Measurements from ENCODE around the gene PCTP. TPM values are rescaled to one million over a fixed set of nuclear protein-coding genes. Genes with fewer than 3 reads are reported as not detected.

PCTP gene
- total RNA-seq, 2 experiments from 2014 or later, result 8.8 to 10.3 TPM

DNA sequence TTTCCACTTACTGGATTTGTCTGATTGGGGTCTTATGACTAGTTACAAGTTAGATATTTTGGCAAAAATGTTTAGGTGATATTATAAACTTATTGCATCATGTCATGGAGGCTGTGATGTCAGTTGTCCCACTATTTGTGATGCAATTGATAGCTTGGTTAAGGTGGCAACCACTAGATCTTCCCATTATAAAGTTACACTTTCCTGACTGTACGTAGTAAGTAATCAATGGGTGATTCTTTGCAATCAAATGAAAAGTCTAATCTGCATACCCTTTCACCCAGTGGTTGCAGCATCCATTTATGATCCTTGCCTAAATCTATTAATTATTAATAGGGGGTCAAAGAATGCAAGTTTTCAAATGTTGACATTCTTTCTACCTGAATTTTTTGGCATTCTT, 4.4 kb upstream of the PCTP start:
- CTCF ChIA-PET, result no interaction called here

DNA sequence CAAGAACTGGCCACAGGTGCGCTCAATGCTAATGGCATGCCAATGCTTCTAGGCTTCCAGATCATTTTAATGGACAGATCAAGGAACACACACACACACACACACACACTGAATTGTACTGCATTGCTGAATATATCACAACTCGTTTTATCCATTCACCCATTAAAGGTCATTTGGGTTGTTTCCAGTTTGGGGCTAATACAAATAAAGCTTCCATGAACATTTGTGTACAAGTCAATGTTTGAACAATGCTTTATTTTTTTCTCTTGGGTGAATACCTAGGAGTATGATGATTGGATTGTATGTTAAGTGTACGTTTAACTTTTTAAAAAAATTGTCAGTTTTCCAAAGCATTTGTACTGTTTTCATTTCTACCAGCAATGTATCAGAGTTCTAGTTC, 3.6 kb upstream of the PCTP start:
- peaks cover 9% of the 10 kb centered on the region for H3K4me1 Mint-ChIP-seq (ENCODE audit: low read depth)
- intact Hi-C loops (cut with micrococcal nuclease), result no loop called here

More for the DNA sequence above, 4.4 kb upstream of the PCTP start:
- no peak for DNase-seq
- intact Hi-C loops (cut with micrococcal nuclease), result no loop called here
- no peaks in the 10 kb centered on the region for H3K9me3 Mint-ChIP-seq
- no peaks in the 10 kb centered on the region for H3K36me3 Mint-ChIP-seq (ENCODE audit: low read depth)
- H3K27ac Mint-ChIP-seq, result no peak overlapping the region
- H3K27me3 Mint-ChIP-seq (ENCODE audit: low read depth), result peaks cover 24% of the 10 kb centered on the region
- peaks cover 5% of the 10 kb centered on the region for H3K4me1 Mint-ChIP-seq (ENCODE audit: low read depth)
- no peak overlapping the region for H3K4me3 Mint-ChIP-seq

DNA sequence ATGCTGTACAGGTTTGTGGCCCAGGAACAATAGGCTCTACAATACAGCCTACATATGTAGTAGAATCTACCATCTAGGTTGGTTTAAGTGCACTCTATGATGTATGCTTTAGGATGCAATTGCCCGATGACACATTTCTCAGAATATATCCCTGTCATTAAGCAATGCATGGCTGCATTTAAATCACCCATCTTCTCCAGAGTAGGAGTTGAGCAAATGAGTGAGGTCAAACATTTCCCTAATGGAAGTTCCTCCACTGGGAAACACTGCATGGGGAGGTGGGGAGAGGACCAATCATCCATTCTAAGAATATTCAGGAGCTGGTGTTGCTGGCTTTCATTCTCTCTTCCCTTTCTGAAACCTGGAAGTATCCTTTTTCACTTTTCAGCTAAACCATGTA, 2.0 kb upstream of the PCTP start:
- intact Hi-C loops (cut with micrococcal nuclease), result no loop called here
- no peak for DNase-seq
- CTCF ChIA-PET, result interaction anchor here (2.8 kb wide), 1 partner anchor 14 kb away, joined by 22 read pairs; no protein-coding TSS in a partner anchor
- no peaks in the 10 kb centered on the region for H3K9me3 Mint-ChIP-seq
- peaks cover 12% of the 10 kb centered on the region for H3K4me1 Mint-ChIP-seq (ENCODE audit: low read depth)
- H3K27me3 Mint-ChIP-seq (ENCODE audit: low read depth), result peaks cover 24% of the 10 kb centered on the region
- H3K4me3 Mint-ChIP-seq, result no peak overlapping the region
- no peaks in the 10 kb centered on the region for H3K36me3 Mint-ChIP-seq (ENCODE audit: low read depth)
- no peak overlapping the region for H3K27ac Mint-ChIP-seq

More for the DNA sequence above, 3.6 kb upstream of the PCTP start:
- no peaks in the 10 kb centered on the region for H3K9me3 Mint-ChIP-seq
- H3K27me3 Mint-ChIP-seq (ENCODE audit: low read depth), result peaks cover 24% of the 10 kb centered on the region
- no peak for DNase-seq
- CTCF ChIA-PET, result interaction anchor here (1.0 to 1.5 kb wide), 2 partner anchors 11 to 29 kb away, joined by 3 to 5 read pairs; no protein-coding TSS in a partner anchor
- no peak overlapping the region for H3K27ac Mint-ChIP-seq
- H3K4me3 Mint-ChIP-seq, result no peak overlapping the region
- H3K36me3 Mint-ChIP-seq (ENCODE audit: low read depth), result no peaks in the 10 kb centered on the region

DNA sequence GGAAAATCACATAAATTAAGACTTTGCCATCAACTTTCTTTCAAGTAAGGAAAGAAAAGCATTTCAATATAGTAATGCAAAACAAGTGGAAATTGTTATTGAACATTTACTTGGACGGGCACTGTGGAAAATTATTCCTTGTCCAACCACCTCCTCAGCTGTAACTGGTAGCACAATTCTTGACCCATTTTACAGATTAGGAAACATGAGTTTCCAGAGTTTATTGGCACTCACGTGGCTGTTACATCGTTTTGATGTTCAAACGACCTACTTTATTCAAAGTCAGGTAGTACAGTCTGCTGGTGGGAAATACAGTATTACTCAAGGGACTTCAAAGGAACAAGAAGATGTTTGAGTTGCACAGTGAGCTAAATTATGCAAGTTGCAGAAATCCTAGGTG, 866 bp upstream of the PCTP start:
- no peak overlapping the region for H3K4me3 Mint-ChIP-seq
- H3K4me1 Mint-ChIP-seq (ENCODE audit: low read depth), result peaks cover 12% of the 10 kb centered on the region
- CTCF ChIA-PET, result interaction anchor here (1.3 to 2.8 kb wide), 3 partner anchors 15 to 223 kb away, joined by 3 to 22 read pairs (median 6); no protein-coding TSS in a partner anchor
- no peak overlapping the region for H3K27ac Mint-ChIP-seq
- H3K36me3 Mint-ChIP-seq (ENCODE audit: low read depth), result no peaks in the 10 kb centered on the region
- peaks cover 24% of the 10 kb centered on the region for H3K27me3 Mint-ChIP-seq (ENCODE audit: low read depth)
- no peak for DNase-seq
- H3K9me3 Mint-ChIP-seq, result no peaks in the 10 kb centered on the region
- intact Hi-C loops (cut with micrococcal nuclease), result loop anchor here (1.0 to 5.0 kb wide), 4 partner anchors 16 to 328 kb away; partner anchors contain the start of gene MMD

DNA sequence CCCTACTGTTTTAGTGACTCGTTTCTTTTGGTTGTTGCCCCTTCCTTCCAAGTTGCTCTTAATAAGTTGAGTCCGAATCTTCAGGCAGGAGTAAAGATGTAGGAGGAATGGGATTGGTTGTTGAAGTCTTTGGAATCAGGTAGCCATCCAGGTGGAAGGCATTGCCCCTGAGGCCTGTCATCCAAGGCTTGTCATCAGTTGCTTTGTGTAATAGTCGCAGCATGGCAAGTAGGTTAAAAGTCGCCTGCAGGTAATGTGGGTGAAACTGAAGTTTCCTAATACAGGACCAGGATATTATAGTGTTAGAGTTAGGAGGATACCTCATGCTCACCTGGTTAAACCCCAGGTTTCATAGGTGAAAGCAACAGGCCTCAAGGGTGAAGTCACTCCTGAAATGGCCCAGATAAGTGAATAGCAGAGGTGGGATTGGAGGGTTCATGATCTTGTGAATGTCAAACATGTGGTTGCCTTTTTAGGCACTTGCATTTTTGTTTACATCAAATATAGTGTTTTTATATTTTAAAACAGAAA, 934 bp downstream of the PCTP start:
- no peak overlapping the region for H3K27ac Mint-ChIP-seq
- H3K36me3 Mint-ChIP-seq (ENCODE audit: low read depth), result no peaks in the 10 kb centered on the region
- intact Hi-C loops (cut with micrococcal nuclease), result loop anchor here (5.0 kb wide), 3 partner anchors 56 to 329 kb away; partner anchors contain the start of gene MMD
- H3K27me3 Mint-ChIP-seq (ENCODE audit: low read depth), result peaks cover 13% of the 10 kb centered on the region
- no peaks in the 10 kb centered on the region for H3K9me3 Mint-ChIP-seq
- peak overlapping the region; percentile 82 for H3K4me3 Mint-ChIP-seq
- H3K4me1 Mint-ChIP-seq (ENCODE audit: low read depth), result peaks cover 12% of the 10 kb centered on the region
- CTCF ChIA-PET, result interaction anchor here (0.6 to 2.8 kb wide), 7 partner anchors 11 to 225 kb away, joined by 3 to 22 read pairs (median 4); no protein-coding TSS in a partner anchor
- no peak for DNase-seq

DNA sequence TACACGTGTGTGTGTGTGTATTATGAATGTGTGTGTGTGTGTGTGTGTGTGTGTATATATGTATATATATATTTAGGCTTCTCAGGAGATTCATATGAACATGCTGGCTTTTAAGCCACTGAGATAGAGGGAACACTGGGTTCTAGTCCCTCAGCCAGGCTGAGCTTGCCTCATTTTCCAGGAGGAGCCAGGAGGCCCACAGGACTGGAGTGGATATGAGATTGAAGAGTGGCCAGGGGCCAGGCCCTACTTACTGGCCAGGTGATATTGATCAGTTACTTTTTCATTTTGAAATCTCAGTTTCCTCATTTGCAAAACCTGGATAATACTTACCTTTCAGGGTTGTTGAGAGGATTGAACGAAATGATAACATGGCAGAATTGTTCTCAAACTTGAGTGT, 5.8 kb downstream of the PCTP start:
- no peaks in the 10 kb centered on the region for H3K9me3 Mint-ChIP-seq
- no peaks in the 10 kb centered on the region for H3K27me3 Mint-ChIP-seq (ENCODE audit: low read depth)
- intact Hi-C loops (cut with micrococcal nuclease), result no loop called here
- no peak overlapping the region for H3K27ac Mint-ChIP-seq
- CTCF ChIA-PET, result no interaction called here
- DNase-seq, result no peak
- H3K36me3 Mint-ChIP-seq (ENCODE audit: low read depth), result no peaks in the 10 kb centered on the region
- no peak overlapping the region for H3K4me3 Mint-ChIP-seq
- peaks cover 4% of the 10 kb centered on the region for H3K4me1 Mint-ChIP-seq (ENCODE audit: low read depth)

DNA sequence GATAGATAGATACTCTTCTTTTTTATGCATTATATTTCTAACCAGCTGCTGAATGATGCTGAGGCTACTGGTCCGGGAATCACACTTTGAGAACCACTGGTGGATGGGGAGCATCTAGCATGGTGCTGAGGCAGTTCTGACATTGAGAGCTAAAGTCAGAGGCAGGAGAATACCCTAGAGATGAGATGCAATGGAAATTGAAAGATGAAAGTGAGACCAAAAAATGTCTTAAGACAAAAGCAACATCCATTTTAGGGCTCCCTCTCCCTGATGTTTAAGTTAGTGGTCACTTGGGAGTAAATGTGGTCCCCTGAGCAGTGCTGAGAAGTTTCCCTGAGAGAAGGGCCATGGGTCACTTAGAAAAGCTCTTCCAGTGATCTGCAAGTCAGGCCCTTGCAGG, 6.8 kb downstream of the PCTP start:
- Mint-ChIP-seq H3K36me3 (ENCODE audit: low read depth) (no peaks in the 10 kb centered on the region), H3K9me3 (no peaks in the 10 kb centered on the region), H3K4me3 (no peak overlapping the region), H3K27ac (no peak overlapping the region), H3K27me3 (ENCODE audit: low read depth) (no peaks in the 10 kb centered on the region), H3K4me1 (ENCODE audit: low read depth) (peaks cover 3% of the 10 kb centered on the region)
- no peak for DNase-seq
- intact Hi-C loops (cut with micrococcal nuclease), result no loop called here
- CTCF ChIA-PET, result interaction anchor here (1.5 kb wide), 1 partner anchor 12 kb away, joined by 4 read pairs; no protein-coding TSS in a partner anchor

DNA sequence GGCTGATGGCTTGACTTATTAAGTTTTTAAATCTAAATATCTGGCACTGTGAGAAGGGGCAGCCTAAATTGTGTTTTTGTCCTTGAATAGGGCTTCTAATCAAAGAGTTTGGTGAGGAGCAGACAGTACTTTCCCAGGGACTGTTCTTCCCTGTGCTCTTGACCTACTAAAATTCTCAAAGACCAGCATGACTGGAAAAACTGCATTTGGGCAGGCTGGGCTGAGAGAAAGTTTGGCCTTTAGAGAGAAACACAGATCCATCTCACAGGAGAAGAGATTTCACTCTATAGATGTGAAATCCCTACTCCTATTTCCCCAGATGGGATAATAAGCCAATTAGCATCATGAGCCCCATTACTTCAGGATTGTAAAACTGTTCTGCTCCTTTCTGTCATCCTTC, 7.3 kb downstream of the PCTP start:
- Mint-ChIP-seq H3K27ac (no peak overlapping the region), H3K36me3 (ENCODE audit: low read depth) (no peaks in the 10 kb centered on the region), H3K4me3 (no peak overlapping the region), H3K27me3 (ENCODE audit: low read depth) (no peaks in the 10 kb centered on the region), H3K9me3 (no peaks in the 10 kb centered on the region), H3K4me1 (ENCODE audit: low read depth) (no peaks in the 10 kb centered on the region)
- CTCF ChIA-PET, result interaction anchor here (1.5 kb wide), 1 partner anchor 12 kb away, joined by 4 read pairs; no protein-coding TSS in a partner anchor
- no peak for DNase-seq
- intact Hi-C loops (cut with micrococcal nuclease), result no loop called here

DNA sequence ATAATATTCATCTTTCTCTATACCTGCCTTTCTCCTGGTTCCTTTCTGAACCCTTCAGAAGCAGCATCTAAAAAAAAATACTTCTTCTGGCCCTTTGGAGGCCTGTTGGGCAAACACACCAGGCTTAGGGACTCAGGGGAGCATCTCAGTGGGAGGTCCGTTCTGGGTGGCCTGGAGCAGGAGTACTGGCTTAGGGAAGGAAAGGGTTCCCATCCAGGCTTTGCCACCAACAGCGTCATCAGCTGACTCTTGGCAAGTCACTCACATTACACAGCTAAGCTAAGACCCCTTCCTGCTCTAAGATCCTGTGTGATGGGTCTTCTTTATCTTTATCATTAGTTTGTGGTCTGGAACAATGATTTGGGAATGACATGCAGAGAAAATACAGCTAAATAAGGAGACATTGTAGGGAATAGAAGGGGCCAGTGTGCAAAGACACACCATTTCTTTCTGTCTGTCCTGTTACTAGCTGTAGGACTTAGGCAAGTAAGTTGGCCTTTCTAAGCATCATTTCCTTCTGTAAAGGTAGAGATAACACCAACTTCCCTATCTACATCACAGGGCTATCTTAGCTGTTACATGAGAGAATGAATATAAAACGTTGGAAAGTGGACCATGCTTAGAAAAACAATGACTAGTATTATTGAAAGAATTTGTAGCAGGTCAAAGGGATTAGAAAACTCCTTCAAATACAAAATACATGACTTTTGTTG, 9.9 kb downstream of the PCTP start:
- H3K9me3 Mint-ChIP-seq, result no peaks in the 10 kb centered on the region
- CTCF ChIA-PET, result interaction anchor here (0.6 kb wide), 1 partner anchor 238 kb away, joined by 5 read pairs; no protein-coding TSS in a partner anchor
- no peaks in the 10 kb centered on the region for H3K4me1 Mint-ChIP-seq (ENCODE audit: low read depth)
- H3K4me3 Mint-ChIP-seq, result no peak overlapping the region
- no peaks in the 10 kb centered on the region for H3K36me3 Mint-ChIP-seq (ENCODE audit: low read depth)
- intact Hi-C loops (cut with micrococcal nuclease), result no loop called here
- H3K27me3 Mint-ChIP-seq (ENCODE audit: low read depth), result no peaks in the 10 kb centered on the region
- no peak for DNase-seq
- H3K27ac Mint-ChIP-seq, result no peak overlapping the region

DNA sequence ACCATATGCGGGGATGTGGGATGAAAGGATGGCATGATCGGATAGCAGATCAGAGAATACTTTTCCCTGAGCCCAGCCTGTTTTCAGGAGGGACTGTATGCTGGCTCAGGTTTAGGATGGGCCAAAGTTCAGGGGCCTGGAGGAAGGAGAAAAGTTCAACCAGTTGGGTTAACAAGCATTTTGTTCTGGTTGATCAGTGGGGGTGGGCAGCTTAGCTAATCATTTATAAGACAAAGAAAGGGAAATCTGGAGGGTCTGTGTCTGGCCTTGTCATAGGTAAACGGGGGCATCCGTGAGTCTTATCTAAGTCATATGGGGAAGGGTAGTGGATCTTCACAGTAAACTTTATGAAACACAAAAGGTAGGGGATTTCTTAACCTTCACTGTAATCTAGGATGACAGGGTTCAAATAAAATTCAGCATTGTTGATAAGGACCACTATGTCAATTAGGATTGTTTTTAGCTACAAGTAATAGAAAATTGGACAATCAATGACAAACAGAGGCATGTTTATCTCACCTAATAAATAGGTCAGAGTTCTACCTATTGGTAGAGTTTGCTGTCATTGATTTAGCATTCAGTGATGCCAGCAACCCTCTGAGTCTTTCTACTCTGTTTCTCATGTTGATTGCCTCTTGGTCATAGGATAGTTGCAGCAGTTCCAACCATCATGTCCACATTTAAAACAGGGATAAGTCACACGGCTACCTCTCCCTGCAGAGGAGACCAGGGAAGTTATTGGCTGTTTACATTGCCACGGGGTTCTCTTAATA, 11.4 kb downstream of the PCTP start:
- no peaks in the 10 kb centered on the region for H3K4me1 Mint-ChIP-seq (ENCODE audit: low read depth)
- H3K27ac Mint-ChIP-seq, result no peak overlapping the region
- CTCF ChIA-PET, result no interaction called here
- no peak overlapping the region for H3K4me3 Mint-ChIP-seq
- intact Hi-C loops (cut with micrococcal nuclease), result no loop called here
- H3K27me3 Mint-ChIP-seq (ENCODE audit: low read depth), result no peaks in the 10 kb centered on the region
- no peak for DNase-seq
- H3K9me3 Mint-ChIP-seq, result no peaks in the 10 kb centered on the region
- no peaks in the 10 kb centered on the region for H3K36me3 Mint-ChIP-seq (ENCODE audit: low read depth)

DNA sequence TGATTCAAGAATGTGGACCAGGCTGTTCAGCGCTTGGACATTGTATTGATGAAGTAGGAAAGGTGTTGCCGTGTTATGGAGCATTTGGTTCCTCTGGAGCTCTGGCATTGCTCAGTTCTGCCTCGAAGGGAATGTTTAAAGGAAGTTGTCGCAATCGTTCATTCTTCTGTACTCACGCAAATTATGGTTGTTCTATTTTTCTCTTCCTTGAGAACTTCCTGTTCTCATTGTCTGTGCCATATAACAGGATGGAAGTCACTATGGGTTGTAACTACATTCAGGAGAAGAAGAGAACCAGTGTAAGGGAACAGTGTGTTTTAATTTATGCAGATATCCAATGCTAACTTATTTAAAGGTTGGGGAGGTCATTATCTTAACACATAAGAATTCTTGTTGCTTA, 13.0 kb downstream of the PCTP start:
- no peak for DNase-seq
- H3K27ac Mint-ChIP-seq, result no peak overlapping the region
- intact Hi-C loops (cut with micrococcal nuclease), result no loop called here
- no peaks in the 10 kb centered on the region for H3K36me3 Mint-ChIP-seq (ENCODE audit: low read depth)
- no peak overlapping the region for H3K4me3 Mint-ChIP-seq
- no peaks in the 10 kb centered on the region for H3K4me1 Mint-ChIP-seq (ENCODE audit: low read depth)
- H3K9me3 Mint-ChIP-seq, result no peaks in the 10 kb centered on the region
- no peaks in the 10 kb centered on the region for H3K27me3 Mint-ChIP-seq (ENCODE audit: low read depth)
- CTCF ChIA-PET, result no interaction called here

DNA sequence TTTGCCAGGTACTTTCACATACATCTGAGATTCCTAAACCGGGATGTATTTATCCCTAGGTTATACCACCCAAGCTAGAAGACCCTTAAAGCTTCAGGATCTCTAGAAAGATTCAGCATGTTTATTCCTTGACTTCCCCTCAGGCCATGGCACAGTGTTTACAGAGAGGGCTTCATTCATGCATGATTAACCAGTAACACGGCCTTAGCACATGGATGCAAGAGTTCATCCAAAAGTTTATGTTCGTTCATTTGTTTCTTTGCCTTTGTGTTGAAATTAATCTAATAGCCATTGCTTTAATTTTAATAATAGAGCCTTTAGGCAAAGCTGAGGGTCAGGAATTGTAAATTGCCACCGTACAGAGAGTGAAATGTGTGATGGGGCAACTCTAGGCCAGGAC, 13.8 kb downstream of the PCTP start:
- peaks cover 1% of the 10 kb centered on the region for H3K36me3 Mint-ChIP-seq (ENCODE audit: low read depth)
- no peak overlapping the region for H3K4me3 Mint-ChIP-seq
- H3K27me3 Mint-ChIP-seq (ENCODE audit: low read depth), result no peaks in the 10 kb centered on the region
- no peak overlapping the region for H3K27ac Mint-ChIP-seq
- no peak for DNase-seq
- H3K4me1 Mint-ChIP-seq (ENCODE audit: low read depth), result no peaks in the 10 kb centered on the region
- intact Hi-C loops (cut with micrococcal nuclease), result no loop called here
- CTCF ChIA-PET, result no interaction called here
- no peaks in the 10 kb centered on the region for H3K9me3 Mint-ChIP-seq
